ENCODE results near the gene ASB13. TPM values are rescaled to one million over a fixed set of nuclear protein-coding genes. Genes with fewer than 3 reads are reported as not detected.
A peak's percentile ranks its signal among the peaks of the same experiment; 100 is the strongest.
"Not testable (repeated sequence)": the region's sequence is repeated elsewhere in the genome, so short reads cannot be mapped to it uniquely, and the experiment has no call there.

The ASB13 gene
- total RNA-seq, 1 experiment from 2014 or later, result 12.2 TPM

DNA sequence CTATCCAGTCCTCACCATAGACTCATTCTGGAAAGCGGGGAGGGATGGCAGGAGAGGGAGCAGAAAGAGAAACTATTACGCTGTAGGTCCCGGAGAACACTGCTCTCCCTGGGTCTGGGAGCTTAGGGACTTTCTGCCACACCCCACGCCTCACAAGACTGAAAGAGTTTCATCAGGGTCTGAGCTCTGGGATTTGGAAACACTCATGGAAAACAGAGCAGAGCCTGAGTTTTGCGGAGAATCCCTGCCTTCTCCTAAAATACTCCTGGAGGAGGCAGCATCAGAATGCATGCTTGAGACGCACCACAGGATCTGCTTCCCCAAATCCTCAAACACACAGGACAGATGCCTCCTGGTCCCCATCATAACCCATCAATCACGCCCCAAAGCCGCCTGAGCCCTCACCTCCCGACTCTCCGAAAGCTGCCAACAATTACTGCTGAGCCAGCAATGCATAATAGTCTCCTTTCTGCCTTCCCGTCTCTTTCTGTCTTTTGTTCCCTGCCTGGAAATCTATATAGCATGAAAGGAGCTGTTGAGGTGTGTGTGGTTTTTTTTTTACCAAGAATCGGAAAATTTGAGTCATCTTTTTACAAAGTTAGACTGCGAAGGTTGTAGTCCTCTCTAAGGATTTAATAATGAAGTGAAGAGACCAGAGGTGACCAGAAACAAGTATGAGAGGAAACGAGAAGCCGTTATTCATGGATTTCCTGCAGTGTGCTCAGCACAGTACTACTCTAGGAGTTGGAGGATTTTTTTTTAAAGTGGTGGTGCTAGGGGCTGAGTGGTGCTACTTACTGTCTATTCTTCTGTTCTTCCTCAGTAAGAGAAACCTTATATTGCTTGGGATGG lies 37.7 kb downstream of the ASB13 start:
- no peak overlapping the region for H3K27ac ChIP-seq (ENCODE audit: low read length)
- H3K9ac ChIP-seq (ENCODE audit: low read length), result no peak overlapping the region
- H3K79me2 ChIP-seq (ENCODE audit: low read length), result no peaks in the 10 kb centered on the region
- no peak overlapping the region for H3K4me3 ChIP-seq (ENCODE audit: low read length)
- no peak for DNase-seq
- H3K36me3 ChIP-seq (ENCODE audit: insufficient read depth, low read length), result no peaks in the 10 kb centered on the region
- H4K20me1 ChIP-seq (ENCODE audit: insufficient read depth, low read depth, low read length), result no peaks in the 10 kb centered on the region
- no peak overlapping the region for H3K4me2 ChIP-seq (ENCODE audit: low read depth, low read length, poor library complexity, severe bottlenecking)
- no peak overlapping the region for H2AFZ ChIP-seq (ENCODE audit: low read length)
- H3K9me3 ChIP-seq (ENCODE audit: low read length), result no peaks in the 10 kb centered on the region
- no peaks in the 10 kb centered on the region for H3K4me1 ChIP-seq (ENCODE audit: low read length)
- no peaks in the 10 kb centered on the region for H3K27me3 ChIP-seq (ENCODE audit: low read length)
- no peaks in the 10 kb centered on the region for H3K9me2 ChIP-seq (replicated peaks; ENCODE audit: insufficient read depth, low read length)

DNA sequence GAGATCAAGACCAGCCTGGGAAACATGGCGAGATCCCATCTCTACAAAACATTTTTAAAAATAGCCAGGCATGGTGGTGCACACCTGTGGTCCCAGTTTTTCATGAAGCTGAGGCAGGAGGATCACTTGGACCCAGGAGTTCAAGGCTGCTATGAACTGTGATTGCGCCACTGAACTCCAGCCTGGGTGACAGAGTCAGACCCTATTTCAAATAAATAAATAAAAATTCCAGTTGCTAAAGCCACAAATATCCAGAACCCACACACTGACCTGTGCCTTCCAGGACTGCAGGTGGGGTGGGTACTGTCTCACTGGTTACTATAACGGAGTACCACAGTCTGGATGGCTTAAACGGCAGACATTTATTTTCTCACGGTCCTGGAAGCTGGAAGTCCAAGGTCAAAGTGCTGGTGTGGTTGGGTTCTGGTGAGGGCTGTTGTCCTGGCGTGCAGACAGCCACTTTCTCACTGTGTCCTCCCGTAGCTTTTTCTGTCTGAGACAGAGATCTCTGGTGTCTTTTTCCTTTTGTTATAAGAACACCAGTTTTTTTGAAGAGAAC lies 38.8 kb downstream of the ASB13 start:
- Histone ChIP-seq H3K36me3 (ENCODE audit: insufficient read depth, low read length) (no peaks in the 10 kb centered on the region), H3K27ac (ENCODE audit: low read length) (no peak overlapping the region)
- no peak for DNase-seq

DNA sequence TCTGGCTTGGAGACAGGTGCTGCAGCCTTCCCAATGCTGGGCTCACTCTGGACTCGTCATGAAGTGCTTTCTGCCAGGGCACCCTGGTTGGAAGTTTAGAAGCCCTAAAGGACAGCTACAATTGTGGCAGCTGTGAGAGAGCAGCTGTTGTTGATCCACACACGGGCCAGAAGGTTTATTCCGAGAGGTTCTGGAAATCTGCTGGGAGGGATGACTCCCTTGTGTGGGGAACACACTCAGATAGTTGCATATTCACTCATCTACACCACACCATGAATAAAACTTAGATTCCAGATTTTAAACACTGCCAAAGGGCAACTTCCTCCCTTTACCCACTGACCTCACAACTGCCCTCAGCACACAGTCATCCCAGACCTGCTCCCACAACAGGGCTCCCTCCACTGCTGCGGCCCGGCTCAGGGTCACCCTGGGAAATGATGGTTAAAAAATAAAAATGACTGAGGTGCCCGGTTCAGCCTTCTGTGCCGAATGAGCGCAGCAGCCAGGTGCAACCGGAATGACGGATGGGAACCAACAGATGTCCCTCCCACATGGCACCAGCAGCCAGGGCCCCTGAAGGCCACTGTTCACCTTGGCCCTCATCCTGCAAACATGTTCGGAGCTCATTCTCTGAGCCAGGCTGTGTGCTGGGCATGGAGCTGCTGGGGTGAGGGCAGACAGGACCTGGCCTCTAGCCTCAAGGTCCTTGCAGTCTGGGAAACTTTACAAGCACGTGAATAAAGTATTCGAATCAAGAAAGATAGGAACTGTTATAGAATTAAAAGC lies 40.2 kb downstream of the ASB13 start:
- Histone ChIP-seq H3K9me3 (ENCODE audit: low read length) (no peaks in the 10 kb centered on the region), H2AFZ (ENCODE audit: low read length) (no peak overlapping the region), H3K9ac (ENCODE audit: low read length) (no peak overlapping the region), H3K27me3 (ENCODE audit: low read length) (no peaks in the 10 kb centered on the region), H3K27ac (ENCODE audit: low read length) (no peak overlapping the region), H3K4me3 (ENCODE audit: low read length) (no peak overlapping the region), H3K79me2 (ENCODE audit: low read length) (no peaks in the 10 kb centered on the region), H3K4me2 (ENCODE audit: low read depth, low read length, poor library complexity, severe bottlenecking) (no peak overlapping the region), H3K4me1 (ENCODE audit: low read length) (no peaks in the 10 kb centered on the region), H3K9me2 (replicated peaks; ENCODE audit: insufficient read depth, low read length) (no peaks in the 10 kb centered on the region), H3K36me3 (ENCODE audit: insufficient read depth, low read length) (no peaks in the 10 kb centered on the region), H4K20me1 (ENCODE audit: insufficient read depth, low read depth, low read length) (no peaks in the 10 kb centered on the region)
- no peak for DNase-seq

More for the DNA sequence above, 38.8 kb downstream of the ASB13 start:
- Histone ChIP-seq H3K4me1 (ENCODE audit: low read length) (no peaks in the 10 kb centered on the region), H3K79me2 (ENCODE audit: low read length) (no peaks in the 10 kb centered on the region), H2AFZ (ENCODE audit: low read length) (no peak overlapping the region), H3K4me3 (ENCODE audit: low read length) (no peak overlapping the region), H3K27me3 (ENCODE audit: low read length) (no peaks in the 10 kb centered on the region), H4K20me1 (ENCODE audit: insufficient read depth, low read depth, low read length) (no peaks in the 10 kb centered on the region), H3K9me2 (replicated peaks; ENCODE audit: insufficient read depth, low read length) (no peaks in the 10 kb centered on the region), H3K9me3 (ENCODE audit: low read length) (no peaks in the 10 kb centered on the region), H3K9ac (ENCODE audit: low read length) (no peak overlapping the region), H3K4me2 (ENCODE audit: low read depth, low read length, poor library complexity, severe bottlenecking) (no peak overlapping the region)

DNA sequence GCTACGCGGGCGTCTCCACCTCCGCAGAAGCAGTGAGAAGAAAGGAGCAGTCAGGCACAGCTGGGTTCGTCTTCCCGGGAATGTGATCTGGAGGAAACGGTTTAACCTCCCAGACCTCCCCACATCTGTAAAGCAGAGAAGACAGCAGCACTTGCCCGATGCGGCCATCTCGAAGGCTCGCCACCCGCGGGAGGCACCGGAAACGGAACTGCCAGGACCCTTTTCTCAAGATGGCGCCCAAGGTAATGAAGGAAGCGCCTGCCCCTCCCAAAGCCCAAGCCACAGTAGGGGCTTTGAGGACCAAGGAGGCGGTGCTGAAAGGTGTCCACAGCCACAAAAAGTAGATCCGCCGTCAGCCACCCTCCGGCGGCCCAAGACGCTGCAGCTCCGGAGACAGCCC lies 41.7 kb downstream of the ASB13 start:
- Histone ChIP-seq H3K27ac (ENCODE audit: low read length) (no peak overlapping the region), H2AFZ (ENCODE audit: low read length) (no peak overlapping the region), H3K4me2 (ENCODE audit: low read depth, low read length, poor library complexity, severe bottlenecking) (no peak overlapping the region), H3K36me3 (ENCODE audit: insufficient read depth, low read length) (no peaks in the 10 kb centered on the region), H3K9ac (ENCODE audit: low read length) (no peak overlapping the region), H3K9me2 (replicated peaks; ENCODE audit: insufficient read depth, low read length) (no peaks in the 10 kb centered on the region), H3K4me1 (ENCODE audit: low read length) (no peaks in the 10 kb centered on the region), H4K20me1 (ENCODE audit: insufficient read depth, low read depth, low read length) (no peaks in the 10 kb centered on the region), H3K4me3 (ENCODE audit: low read length) (no peak overlapping the region), H3K79me2 (ENCODE audit: low read length) (no peaks in the 10 kb centered on the region), H3K27me3 (ENCODE audit: low read length) (no peaks in the 10 kb centered on the region), H3K9me3 (ENCODE audit: low read length) (no peaks in the 10 kb centered on the region)
- DNase-seq, result no peak

DNA sequence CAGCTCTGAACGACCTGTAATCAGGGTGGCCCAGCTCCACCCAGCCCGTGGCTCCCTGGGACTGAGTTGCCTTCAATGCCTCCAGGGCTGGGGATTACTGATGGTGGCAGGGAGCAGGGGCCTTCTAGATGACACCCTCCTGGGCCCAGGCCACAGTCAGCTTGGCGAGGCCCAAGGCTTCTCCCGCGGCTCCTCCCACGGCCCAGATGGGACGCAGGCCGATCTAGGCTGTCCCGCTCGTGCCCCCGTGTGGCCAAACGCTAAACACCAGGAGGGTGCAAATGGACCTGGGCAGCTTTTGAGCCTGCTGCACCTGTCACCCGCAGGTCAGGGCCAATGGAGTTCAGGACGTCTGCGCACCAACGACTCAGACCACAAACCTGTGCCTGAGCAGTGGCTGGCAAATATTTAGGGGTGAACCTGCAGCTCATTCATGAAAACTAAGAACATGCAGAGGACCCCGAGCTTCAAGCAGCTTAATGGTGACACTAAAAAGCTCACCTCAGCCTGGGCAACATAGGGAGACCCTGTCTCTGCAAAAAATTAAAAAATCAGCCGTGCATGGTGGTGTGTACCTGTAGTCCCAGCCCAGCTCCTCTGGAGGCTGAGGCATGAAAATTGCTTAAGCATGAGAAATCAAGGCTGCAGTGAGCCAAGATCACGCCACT lies 43.2 kb downstream of the ASB13 start:
- Histone ChIP-seq H3K4me1 (ENCODE audit: low read length) (no peaks in the 10 kb centered on the region), H2AFZ (ENCODE audit: low read length) (no peak overlapping the region), H3K9me3 (ENCODE audit: low read length) (no peaks in the 10 kb centered on the region), H3K27ac (ENCODE audit: low read length) (no peak overlapping the region), H3K79me2 (ENCODE audit: low read length) (no peaks in the 10 kb centered on the region), H3K9me2 (replicated peaks; ENCODE audit: insufficient read depth, low read length) (no peaks in the 10 kb centered on the region), H3K4me2 (ENCODE audit: low read depth, low read length, poor library complexity, severe bottlenecking) (no peak overlapping the region), H3K27me3 (ENCODE audit: low read length) (no peaks in the 10 kb centered on the region), H4K20me1 (ENCODE audit: insufficient read depth, low read depth, low read length) (no peaks in the 10 kb centered on the region), H3K9ac (ENCODE audit: low read length) (no peak overlapping the region), H3K4me3 (ENCODE audit: low read length) (no peak overlapping the region), H3K36me3 (ENCODE audit: insufficient read depth, low read length) (no peaks in the 10 kb centered on the region)
- DNase-seq, result peak; percentile 94

DNA sequence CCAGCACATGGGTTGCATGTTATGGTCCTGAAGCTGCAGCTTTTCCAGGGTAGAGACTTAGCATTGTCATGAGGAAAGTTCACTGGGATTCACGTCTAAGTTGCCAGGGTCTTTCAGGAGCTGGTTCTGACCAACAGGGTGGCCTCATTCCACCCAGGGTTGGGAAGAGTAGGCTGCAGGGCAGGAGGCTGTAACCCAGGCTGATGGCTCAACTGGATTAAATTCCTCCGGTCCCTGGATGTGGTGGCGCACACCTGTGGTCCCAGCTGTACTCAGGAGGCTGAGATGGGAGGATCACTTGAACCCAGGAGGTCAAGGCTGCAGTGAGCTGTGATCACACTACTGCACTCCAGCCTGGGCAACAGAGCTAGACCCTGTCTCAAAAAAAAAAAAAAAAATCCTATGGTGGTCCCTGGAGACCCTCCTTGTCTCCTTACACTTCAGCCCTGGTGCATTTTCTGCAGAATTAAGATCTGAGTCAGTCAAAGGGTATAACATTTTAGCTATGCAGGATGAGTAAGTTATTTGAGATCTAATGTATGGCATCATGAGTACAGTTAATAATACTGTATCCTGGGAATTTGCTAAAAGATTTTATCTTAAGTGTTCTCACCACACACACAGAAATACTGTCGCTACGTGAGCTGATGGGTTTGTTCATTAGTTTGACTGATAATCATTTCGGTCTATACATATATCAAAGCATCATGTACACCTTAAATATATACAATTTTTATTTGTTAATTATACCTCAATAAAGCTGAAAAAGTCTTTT lies 44.0 kb downstream of the ASB13 start:
- Histone ChIP-seq H3K27me3 (ENCODE audit: low read length) (no peaks in the 10 kb centered on the region), H3K4me2 (ENCODE audit: low read depth, low read length, poor library complexity, severe bottlenecking) (no peak overlapping the region), H3K4me3 (ENCODE audit: low read length) (no peak overlapping the region), H3K9me3 (ENCODE audit: low read length) (no peaks in the 10 kb centered on the region), H2AFZ (ENCODE audit: low read length) (no peak overlapping the region), H4K20me1 (ENCODE audit: insufficient read depth, low read depth, low read length) (no peaks in the 10 kb centered on the region), H3K9ac (ENCODE audit: low read length) (no peak overlapping the region), H3K27ac (ENCODE audit: low read length) (no peak overlapping the region), H3K9me2 (replicated peaks; ENCODE audit: insufficient read depth, low read length) (no peaks in the 10 kb centered on the region), H3K79me2 (ENCODE audit: low read length) (no peaks in the 10 kb centered on the region), H3K36me3 (ENCODE audit: insufficient read depth, low read length) (no peaks in the 10 kb centered on the region), H3K4me1 (ENCODE audit: low read length) (no peaks in the 10 kb centered on the region)
- DNase-seq, result no peak

DNA sequence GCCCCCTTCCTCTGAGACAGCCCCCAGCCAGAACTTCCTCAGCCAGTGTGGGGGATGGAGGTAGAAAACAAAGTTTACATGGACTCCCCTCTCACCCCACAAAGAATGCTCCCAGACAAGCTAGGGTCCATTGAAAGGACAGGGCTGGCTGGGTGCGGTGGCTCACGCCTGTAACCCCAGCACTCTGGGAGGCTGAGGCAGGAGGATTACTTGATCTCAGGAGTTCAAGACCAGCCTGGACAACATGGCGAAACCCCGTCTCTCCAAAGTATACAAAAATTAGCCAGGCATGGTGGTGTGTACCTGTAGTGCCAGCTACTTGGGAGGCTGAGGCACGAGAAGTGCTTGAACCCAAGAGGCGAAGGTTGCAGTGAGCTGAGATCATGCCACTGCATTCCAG lies 45.0 kb downstream of the ASB13 start:
- not testable (repeated sequence) for H3K79me2 ChIP-seq (ENCODE audit: low read length); H3K9ac ChIP-seq (ENCODE audit: low read length); H2AFZ ChIP-seq (ENCODE audit: low read length); H3K4me3 ChIP-seq (ENCODE audit: low read length); DNase-seq; H3K9me2 ChIP-seq (replicated peaks; ENCODE audit: insufficient read depth, low read length); H3K4me1 ChIP-seq (ENCODE audit: low read length); H3K36me3 ChIP-seq (ENCODE audit: insufficient read depth, low read length); H3K9me3 ChIP-seq (ENCODE audit: low read length); H3K4me2 ChIP-seq (ENCODE audit: low read depth, low read length, poor library complexity, severe bottlenecking); H3K27me3 ChIP-seq (ENCODE audit: low read length); H4K20me1 ChIP-seq (ENCODE audit: insufficient read depth, low read depth, low read length); H3K27ac ChIP-seq (ENCODE audit: low read length)
